Inferior parietal cortex (tissue), 1 donor: ENCODE results near the gene KRTAP10-9.
"Not testable (repeated sequence)": the region's sequence is repeated elsewhere in the genome, so short reads cannot be mapped to it uniquely, and the experiment has no call there.

Source experiments
- DNase-seq: peaks from one replicate; pipeline ENCODE4 v3.0.0-alpha.2; 2016; ENCODE audit errors: extremely low spot score

KRTAP10-9 gene

DNA sequence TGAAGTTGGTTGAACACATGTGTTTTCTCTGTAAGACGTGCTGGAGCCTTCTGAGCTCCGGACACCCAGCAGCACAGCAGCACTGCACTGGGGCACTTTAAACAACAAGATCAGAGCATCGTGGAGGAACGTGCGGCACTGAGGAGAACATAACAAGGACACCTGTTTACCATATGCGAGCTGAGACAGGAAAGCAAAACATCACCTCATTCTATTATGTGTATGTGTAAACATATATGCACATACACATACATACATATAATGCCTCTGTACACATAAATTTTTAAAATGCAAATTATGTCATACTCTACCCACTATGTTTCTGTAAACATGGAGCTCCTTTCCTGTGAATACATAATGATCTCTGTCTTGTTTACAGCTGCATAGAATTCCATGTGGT lies 31.4 kb upstream of the KRTAP10-9 start:
- DNase-seq, result no peak

DNA sequence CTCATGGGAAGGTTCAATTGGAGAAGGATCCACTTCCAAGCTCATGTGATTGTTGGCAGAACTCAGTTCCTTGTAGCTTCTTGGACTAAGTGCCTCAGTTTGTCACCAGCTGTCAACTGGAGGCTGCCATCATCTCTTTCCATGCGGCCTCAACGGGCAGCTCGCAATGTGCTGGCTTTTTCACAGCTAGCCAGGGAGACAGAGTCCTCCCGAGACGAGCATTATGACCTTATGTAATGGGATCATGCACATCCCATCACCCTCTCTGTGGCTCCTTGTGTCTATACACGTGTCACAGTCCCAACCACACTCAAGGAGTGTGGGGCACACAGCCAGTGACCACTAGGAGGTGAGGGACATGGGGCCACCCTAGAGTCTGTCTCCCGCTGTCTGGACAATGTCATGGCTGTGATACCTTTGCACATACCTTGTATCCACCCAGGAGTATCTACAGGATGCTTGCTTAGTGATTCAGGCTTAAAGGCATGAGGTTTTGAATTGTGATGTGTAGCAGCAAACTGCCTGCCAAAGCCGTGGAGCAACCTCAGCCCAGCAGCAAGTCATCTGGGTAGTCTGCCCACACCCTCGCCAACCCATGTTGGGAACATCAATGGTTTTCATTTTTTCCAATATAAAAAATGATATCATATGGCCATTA lies 30.7 kb upstream of the KRTAP10-9 start:
- DNase-seq, result no peak

DNA sequence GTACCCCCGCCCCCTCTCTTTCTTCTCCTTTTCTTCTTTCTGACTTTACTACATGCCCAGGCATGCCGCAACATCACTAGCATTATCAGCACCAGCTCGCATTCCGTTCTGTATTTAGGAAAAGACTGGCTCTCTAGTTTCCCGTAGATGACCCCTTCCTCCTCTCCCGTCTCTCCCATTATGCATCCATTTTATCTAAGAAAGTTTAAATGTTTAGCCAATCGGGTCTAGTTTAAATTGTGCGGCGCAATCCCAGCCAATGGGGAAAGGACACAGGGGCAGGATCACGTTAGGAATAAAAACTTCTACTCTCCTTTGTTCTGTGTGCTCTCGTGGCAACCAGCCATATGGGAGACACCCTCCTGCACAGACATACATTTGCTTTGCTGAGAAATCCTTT lies 28.8 kb upstream of the KRTAP10-9 start:
- DNase-seq, result no peak

DNA sequence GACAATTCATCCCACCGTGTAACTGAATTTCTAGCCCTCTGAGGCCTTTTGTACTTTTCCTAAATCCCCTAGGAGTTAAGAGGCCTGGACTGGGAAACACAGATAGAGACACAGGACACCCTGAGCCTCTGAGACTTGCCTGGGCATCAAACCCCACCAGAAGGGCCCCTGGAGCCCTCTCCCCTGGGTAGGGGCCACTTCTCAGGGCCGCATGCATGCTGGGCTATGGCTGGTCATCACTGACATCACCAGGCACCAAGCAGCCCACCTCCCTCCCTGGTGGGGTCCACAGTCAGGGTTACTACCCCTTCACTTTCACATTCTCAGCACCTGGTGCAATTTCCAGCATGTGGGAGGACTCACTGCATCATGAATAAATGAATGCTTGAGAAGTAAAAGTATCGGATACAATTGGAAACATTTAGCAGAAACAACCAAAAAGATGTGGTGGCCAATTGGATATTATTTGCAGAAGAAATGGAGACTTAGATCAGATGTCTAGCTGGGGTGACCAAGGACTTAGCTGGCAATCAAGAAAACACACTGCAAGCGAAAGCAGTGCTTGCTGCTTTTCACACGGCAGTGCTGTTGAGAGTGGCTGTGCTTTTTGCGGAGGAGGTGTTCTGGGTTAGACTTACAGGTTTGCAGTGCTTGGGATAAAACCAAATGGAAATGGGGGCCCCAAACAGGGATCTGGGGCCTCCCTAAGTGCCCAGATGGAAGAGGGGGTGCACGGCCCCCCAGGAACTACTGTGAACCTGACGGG lies 27.4 kb upstream of the KRTAP10-9 start:
- DNase-seq, result no peak

DNA sequence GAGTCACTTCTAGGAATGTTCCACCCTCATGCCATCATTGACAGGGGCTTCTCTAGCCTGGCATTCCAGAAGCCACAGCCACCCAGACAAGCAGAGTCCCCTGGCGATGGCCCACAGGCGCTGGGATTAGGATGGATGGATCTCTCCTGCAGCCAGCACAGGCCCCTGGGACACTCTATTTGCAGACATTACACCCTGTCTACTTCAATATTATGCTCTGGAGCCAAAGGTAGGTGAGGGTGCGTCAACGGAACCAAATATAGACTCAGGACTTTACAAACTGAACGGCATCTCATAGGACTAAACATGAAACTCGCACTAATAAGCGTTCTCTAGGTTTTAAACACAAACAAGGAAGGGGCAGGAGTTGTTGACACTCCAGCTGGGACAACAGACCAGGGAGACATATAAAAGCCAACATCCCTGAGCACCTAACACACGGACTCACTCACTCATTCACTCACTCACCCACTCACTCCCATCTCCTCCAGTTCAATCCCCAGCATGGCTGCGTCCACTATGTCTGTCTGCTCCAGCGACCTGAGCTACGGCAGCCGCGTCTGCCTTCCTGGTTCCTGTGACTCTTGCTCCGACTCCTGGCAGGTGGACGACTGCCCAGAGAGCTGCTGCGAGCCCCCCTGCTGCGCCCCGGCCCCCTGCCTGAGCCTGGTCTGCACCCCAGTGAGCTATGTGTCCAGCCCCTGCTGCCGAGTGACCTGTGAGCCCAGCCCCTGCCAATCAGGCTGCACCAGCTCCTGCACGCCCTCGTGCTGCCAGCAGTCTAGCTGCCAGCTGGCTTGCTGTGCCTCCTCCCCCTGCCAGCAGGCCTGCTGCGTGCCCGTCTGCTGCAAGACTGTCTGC lies 26.5 kb upstream of the KRTAP10-9 start, which contains the start of gene KRTAP10-7:
TSS of gene KRTAP10-7 (plus strand) at position 480 of the 861 bp plus-strand sequence. CDS start at position 505, 25 bp downstream.
- not testable (repeated sequence) for DNase-seq

DNA sequence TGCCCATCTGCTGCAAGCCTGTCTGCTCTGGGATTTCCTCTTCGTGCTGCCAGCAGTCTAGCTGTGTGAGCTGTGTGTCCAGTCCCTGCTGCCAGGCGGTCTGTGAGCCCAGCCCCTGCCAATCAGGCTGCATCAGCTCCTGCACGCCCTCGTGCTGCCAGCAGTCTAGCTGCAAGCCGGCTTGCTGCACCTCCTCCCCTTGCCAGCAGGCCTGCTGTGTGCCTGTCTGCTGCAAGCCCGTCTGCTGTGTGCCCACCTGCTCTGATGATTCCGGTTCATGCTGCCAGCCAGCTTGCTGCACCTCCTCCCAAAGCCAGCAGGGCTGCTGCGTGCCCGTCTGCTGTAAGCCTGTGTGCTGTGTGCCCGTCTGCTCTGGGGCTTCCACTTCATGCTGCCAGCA lies 25.8 kb upstream of the KRTAP10-9 start:
- DNase-seq, result not testable (repeated sequence)

DNA sequence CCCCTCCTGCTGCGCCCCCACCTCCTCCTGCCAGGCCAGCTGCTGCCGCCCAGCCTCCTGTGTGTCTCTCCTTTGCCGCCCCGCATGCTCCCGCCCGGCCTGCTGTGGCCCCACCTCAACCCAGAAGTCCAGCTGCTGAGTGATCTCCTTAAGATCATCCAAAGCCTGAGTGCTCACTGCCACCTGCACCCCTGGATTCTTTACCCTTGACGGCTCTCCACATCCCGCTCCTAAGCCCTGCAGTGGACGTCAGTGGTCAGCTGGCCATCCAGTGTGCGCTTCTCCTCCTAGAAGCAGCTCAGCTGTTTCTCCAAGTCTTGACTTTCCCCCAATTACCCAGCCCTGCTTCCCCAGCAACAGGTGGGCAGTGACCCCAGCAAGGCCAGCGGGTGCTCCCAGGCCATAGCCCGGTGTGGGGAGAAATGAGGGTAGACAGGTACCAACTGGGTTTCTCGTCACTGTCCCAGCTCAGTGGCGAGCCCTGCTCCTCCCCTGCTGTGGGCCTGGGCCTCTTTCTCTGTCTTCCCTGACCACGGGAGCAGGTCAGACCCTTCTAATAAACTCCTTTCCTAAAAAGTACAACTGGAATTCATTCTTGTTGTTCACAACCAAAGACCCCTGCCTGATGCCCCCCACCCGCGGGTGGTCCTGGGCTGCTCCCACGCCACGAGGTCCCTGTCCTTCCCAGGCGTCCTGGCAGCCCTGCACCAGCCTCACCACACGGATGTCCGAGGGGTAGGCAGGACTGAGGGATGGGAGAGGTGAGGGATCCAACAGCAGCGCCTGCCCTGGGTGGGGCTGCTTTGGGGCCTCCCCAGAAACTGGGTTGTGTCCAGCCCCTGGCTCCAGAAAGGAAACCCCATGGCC lies 25.1 kb upstream of the KRTAP10-9 start:
- no peak for DNase-seq

DNA sequence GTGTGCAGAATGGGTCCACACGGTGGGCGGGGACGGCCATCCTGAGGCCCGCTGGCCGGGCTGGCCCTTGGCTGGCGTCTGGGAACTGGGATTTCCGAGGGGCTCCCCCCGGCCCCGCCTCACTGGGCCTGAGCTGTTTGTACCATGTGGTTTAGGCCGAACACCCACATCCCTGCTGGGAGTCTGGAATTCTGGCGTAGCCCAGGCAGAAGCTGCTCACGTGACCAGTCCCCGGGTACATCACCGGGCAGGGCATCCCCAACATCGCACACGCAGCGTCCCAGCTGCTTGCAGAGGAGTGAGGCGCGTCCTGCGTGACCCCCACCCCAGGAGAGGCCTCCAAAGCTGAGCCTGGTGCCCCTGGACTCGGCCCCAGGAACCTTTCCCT lies 24.4 kb upstream of the KRTAP10-9 start:
- DNase-seq, result no peak

DNA sequence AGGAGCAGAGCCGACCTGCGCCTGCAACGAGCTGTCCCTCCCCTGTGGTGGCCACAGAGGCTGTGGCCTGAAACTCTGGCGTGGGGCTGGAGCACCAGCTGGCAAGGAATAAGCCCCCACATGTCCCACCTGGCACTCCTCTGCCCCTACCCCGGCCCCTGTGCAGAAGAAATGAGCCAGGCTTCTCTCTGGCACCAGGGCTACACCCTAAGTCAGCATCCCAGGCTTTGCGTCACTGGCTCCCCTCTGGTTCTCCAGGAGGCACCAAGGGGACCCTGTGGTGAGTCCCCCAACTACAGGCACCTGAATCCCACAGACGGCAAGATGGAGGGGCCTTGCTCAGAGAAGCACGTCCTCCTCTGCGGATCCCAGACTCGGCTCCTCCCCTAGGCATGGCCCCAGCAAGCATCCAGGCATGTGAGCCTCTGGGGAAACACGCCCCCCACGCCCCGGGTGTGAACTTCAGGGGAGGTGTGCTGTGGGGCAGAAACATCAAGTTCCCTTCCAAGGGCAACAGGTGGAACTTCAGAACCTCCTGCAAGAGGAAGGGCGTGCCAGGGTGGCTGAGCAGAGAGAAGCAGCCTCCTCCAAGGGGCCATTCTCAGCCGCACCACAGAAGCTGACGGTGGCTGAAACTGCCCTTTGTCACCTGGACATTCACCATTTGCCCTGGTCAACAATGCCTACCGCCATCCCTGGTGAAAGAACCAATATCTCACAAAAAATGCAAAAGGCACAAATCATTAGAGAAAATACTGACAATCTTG lies 23.6 kb upstream of the KRTAP10-9 start:
- DNase-seq, result no peak

DNA sequence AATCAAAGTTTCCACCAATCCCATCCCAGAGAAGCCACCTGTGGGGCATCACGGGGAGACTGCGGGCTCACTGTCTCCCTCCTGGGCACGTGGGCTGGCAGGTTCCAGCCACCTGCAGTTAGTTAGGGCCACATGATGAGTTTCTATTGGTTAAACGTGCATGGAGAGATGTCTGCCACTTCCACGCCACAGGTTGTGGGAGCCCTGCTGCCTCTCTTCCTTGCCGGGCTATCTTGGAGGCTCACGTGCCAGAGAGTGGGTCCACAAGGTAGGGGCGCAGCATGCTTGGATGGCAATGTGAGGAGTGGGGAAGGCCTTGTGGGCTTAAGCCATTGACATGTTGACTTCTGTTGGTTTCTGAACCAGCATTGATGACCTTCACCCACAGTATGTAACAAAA lies 23.0 kb upstream of the KRTAP10-9 start:
- no peak for DNase-seq

DNA sequence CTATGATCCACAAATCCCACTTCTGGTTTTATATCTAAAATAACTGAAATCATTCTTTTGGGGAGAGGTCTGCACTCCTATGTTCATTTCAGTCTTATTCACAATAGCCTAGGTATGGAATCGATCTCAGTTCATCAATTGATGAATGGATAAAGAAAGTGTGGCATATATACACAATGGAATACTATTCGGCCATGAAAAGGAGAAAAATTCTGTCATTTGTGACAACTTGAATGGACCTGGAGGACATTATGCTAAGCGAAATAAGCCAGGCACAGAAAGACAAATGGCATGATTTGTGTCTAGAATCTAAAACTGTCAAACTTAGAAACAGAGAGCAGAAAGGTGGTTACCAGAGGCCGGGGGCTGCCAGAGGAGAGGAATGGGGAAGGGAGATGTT lies 20.4 kb upstream of the KRTAP10-9 start:
- no peak for DNase-seq

DNA sequence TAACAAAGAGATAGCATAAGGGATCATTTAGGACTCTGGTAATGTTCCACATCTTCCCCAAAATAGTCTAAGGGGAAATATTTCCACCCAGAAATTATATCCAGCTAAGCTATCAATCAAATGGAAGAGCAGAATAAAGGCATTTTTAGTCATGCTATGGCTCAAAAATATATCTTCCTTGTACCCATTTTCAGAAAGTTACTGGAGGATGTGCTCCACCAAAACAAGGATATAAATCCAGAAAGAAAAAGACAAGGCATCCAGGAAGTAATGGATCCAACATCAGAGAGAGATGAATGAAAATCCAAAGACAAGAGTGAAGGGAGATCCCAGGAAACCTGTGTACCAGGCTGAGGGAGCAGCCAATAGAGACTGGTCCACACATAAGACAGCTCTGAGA lies 17.7 kb upstream of the KRTAP10-9 start:
- DNase-seq, result no peak

DNA sequence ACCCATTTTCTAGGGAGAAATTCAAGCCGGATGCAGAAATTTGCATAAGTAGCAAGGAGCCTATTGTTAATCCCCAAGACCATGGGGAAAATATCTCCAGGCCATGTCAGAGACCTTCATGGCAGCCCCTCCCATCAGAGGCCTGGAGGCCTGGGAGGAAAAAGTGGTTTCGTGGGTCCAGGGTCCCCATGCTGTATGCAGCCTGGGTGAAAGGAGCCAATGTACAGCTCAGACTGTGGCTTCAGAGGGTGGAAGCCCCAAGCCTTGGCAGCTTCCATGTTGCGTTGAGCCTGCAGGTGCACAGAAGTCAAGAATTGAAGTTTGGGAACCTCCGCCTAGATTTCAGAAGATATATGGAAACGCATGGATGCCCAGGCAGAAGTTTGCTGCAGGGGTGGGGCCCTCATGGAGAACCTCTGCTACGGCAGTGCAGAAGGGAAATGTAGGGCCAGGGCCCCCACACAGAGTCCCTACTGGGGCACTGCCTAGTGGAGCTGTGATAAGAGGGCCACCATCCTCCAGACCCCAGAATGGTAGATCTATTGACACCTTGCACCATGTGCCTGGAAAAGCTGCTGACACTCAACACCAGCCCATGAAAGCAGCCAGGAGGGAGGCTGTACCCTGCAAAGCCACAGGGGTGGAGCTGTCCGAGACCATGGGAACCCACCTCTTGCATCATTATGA lies 16.6 kb upstream of the KRTAP10-9 start:
- DNase-seq, result not testable (repeated sequence)

DNA sequence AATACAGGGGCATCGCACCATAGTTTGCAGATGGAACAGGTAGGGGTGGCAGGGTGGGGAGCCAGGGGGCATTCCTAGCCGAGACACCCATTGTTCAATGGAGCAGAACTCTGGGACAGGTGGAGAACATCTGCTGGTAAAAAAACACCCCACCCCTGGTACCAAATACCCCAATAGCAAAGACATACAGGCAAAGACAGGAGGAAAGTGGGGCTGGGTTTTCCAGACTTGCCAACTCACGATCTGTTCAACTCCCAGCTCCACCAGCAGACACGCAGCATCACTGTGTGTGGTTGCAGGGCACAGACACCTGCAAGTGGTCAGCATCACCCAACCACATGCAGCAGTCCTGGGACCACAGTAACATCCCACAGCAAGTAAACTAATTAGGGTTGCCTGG lies 15.3 kb upstream of the KRTAP10-9 start:
- no peak for DNase-seq

DNA sequence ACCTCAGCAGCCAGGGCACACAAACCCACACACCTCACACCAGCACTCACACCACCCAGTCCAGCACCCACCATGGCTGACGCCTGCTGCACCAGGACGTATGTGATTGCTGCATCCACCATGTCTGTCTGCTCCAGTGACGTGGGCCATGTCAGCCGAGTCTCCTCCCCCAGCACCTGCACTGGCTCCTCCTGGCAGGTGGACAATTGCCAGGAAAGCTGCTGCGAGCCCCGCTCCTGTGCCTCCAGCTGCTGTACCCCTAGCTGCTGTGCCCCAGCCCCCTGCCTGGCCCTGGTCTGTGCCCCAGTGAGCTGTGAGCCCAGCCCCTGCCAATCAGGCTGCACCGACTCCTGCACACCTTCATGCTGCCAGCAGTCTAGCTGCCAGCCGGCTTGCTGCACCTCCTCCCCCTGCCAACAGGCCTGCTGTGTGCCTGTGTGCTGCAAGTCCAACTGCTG lies 14.8 kb upstream of the KRTAP10-9 start, which contains the start of gene KRTAP10-8:
TSS of gene KRTAP10-8 (plus strand) at position 51 of the 458 bp plus-strand sequence. CDS start at position 73, 22 bp downstream.
- DNase-seq, result no peak

DNA sequence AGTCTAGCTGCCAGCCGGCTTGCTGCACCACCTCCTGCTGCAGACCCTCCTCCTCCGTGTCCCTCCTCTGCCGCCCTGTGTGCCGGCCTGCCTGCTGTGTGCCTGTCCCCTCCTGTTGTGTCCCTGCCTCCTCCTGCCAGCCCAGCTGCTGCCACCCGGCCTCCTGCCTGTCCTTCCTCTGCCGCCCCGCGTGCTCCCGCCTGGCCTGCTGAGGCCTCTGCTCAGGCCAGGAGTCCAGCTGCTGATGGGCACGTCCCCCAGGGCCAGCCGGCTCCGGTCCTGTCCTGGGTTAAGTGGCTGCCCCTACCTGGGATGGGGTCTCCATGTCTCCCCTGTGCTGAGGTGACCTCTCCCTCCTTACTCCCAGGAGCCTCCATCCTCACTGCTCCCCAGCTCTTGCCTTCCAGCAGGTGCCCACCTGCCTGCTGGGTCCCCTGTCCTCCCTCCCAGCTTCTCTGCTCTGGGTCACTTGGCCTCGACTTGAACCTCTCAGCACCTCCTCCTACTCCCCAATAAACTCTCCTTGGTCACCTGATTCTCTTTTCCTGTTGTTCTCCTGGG lies 14.1 kb upstream of the KRTAP10-9 start:
- DNase-seq, result no peak

DNA sequence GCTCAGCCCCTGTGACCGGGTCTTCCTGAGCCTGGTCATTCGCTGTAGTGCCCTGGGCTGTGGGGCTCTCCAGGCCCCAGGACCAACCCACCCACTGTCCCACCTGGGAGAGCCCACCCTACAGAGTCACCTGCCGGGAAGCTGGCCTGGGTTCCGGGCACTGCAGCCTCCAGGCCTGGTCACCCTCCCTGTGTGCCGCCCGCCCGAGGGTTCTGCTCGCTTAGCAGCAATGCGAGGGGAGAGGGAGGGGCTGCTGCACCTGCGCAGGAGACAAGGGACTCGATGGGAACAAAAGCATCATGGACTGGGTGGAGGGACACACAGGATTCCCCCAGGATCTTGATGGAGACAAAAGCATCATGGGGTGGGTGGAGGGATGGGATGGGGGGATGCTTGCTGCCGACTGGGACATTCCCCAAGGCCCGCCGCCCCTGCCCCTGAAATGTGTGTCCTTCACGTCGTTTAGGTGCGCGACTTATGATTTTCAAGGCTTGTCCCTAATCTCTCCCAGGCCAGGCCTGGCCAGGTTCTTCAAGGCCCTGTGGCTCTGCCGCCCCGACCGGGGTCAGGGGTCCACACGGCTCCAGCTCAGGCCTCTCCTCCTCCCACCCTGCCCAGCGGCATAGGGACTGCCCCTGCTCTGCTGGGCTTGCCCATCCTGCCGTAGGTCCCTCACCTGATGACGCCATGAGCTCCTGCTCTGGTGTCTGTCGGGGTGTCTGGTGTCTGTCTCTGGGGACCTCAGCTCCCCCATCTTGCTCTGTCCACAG lies 13.3 kb upstream of the KRTAP10-9 start:
- DNase-seq, result no peak

DNA sequence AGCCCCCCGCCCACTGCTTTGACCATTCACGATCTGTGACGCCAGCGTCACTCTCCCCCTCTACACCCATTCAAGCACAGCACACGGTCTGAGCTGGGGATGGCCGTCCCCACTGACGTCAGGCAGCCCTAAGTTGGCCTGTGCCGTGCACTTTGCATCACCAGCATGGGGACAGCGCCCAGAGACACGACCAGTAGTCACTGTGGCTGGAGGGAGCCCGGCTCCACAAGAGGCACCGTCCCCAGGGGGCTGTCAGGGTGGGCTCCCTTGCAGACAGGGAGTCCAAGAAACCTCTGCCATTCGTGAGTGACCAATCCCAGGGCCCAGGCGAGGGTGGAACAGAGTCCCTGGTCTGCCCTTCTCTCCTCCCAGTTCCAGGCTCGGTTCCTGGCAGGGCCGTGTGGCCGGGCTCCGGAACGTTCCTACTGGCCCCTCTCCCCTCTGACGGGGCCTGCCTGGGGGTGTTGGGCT lies 12.7 kb upstream of the KRTAP10-9 start:
- DNase-seq, result no peak
